SU-DHL-6 (cell line): ENCODE results near the gene COL18A1.
"Not testable (repeated sequence)": the region's sequence is repeated elsewhere in the genome, so short reads cannot be mapped to it uniquely, and the experiment has no call there.

ENCODE experiments used
- CTCF ChIP-seq: fragments of 200-600 bp; sonication (generic); IDR thresholded peaks from one replicate; pipeline ENCODE4 v1.5.1; 2017; ENCODE audit warnings: antibody characterized with exemption, mild to moderate bottlenecking, low read length, moderate library complexity; ENCODE audit not compliant: insufficient read depth, poor library complexity, severe bottlenecking
- EZH2phosphoT487 ChIP-seq: fragments of 200-600 bp; sonication (generic), shearing (Covaris generic); conservative IDR thresholded peaks from 2 replicates; pipeline ENCODE4 v1.6.1; 2018; ENCODE audit warnings: mild to moderate bottlenecking, antibody characterized with exemption, low read length, moderate library complexity, mixed read lengths

DNA sequence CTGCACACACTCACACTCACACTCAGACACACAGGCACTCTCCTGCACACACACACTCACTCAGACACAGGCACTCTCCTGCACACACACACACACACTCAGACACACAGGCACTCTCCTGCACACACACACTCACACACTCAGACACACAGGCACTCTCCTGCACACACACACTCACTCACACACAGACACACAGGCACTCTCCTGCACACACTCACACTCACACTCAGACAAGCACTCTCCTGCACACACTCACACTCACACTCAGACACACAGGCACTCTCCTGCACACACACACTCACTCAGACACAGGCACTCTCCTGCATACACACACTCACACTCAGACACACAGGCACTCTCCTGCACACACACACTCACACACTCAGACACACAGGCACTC, 32.9 kb downstream of the COL18A1 start:
- not testable (repeated sequence) for TF ChIP-seq CTCF, EZH2phosphoT487
